Posterior vena cava (tissue), 2 donors: ENCODE measurements around the gene CPA5. TPM values are rescaled to one million over a fixed set of nuclear protein-coding genes. Genes with fewer than 3 reads are reported as not detected.
"Not testable (repeated sequence)": the region's sequence is repeated elsewhere in the genome, so short reads cannot be mapped to it uniquely, and the experiment has no call there.

ENCODE experiments used
- DNase-seq: peaks from one replicate; pipeline ENCODE4 v3.0.0-alpha.2; 2020; ENCODE audit warnings: low spot score
- intact Hi-C, 2 donors: fragments of 100-400 bp; cut with DNase I; formaldehyde crosslinking; loops; one replicate each; pipeline versions ENCODE4 v1.14.1 to v1.14.2; 2022 to 2023
- total RNA-seq, 2 donors: library from RNA; stranded (reverse); fragmentation: NEBNext Ultra II Directional; extraction: Animal tissue kit (Norgen Biotek cat#: 25700); gene quantifications; one replicate each; pipeline ENCODE4 v1.2.1, GENCODE V29; 2021
- donor health status: DM: yes; HTN: yes; CAD: no.
- donor health status: DM: yes; HTN: yes; CAD: no.

Gene CPA5
- total RNA-seq, 2 donors from 2014 or later: not detected

DNA sequence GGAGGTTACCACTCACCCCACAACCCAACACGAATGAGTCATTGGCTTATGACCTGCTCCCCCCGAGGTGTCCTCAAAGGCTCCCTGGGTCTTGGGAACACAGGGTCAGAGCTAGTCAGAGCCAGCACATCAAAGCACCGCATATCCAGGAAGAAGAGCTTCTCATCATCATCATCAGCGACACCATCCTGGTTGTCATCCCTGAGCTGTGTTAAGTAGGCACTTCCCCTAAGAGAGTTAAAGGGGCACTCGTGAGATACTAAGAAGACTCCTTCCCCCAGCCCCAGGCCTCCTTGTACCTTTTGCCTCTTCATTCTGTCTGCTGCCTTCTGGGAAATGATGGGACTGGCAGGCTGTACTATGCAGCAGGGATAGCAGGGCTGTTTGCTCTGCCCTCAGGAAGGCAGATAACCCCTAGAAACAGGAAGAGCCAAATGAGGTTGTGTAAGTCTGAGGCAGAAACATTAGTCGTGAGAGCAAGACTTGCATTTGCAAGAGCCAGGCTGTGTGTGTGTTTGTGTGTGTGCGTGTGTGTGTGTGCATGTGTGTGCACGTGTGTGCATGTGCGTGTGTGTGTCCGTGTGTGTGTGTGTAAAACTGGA lies 24.6 kb downstream of the CPA5 start:
- DNase-seq: peak; percentile 78
- intact Hi-C loops: no loop called here

GRCh38 chr7:130369831-130370550 lies 25.4 kb downstream of the CPA5 start:
- intact Hi-C loops: no loop called here
- DNase-seq: no peak

DNA sequence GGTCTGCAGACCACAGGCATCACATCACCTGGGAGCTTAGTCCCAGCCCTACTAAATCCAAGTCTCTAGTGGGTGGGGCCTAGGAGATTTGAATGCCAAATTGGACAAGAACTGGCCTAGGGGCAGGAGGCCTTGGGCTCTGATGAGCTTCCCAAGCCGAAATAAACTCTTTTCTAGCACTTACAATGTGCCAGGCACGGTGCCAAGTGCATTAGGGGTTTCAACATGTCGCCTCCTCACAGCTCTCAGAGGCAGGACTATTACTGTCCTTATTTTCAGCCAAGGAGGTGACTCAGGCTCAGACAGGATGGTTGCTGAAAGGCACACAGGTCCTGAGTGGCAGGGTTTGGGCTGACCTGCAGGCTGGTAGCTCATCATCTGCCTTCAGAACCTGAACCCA lies 26.4 kb downstream of the CPA5 start:
- intact Hi-C loops: no loop called here
- peak; percentile 92 for DNase-seq

DNA sequence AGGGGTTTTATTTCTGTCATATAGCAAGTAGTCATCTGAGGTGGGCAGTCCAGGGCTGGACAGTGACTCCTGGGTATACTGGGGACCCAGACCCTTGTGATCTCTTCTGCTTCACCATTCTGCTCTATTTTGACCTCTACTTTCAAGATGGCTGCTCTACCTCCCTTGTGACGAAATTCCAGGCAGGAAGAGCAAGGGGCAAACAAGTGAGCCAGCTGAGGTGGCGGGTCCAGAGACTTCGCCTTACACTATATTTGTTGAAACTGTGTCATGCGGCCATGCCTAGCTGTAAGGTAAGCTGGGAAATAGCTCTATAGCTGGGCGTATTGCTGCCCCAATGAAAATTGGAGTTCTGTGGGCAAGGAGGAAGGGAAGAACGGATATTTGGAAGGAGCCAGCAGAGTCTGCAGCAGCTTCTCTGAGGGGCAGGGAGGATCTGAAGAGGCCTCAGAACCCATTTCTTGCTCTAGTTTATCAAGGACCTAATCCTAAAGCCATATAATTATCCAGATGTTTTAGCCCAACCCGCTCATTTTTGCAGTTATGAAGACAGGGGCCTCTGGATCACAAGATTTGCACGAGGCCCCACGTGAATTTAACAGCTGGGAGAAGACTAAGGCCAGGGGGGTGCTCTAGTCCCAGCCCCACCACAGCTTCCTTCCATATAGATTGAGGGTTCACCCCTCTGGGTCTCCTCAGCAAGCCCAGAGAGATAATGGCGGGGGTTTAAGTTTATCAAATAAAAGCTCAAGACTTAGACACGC lies 28.0 kb downstream of the CPA5 start:
- DNase-seq: peak; percentile 23
- intact Hi-C loops: no loop called here

GRCh38 chr7:130374507-130374906 lies 29.9 kb downstream of the CPA5 start:
- DNase-seq: peak; percentile 56
- intact Hi-C loops: no loop called here

GRCh38 chr7:130376461-130376860 lies 31.8 kb downstream of the CPA5 start:
- intact Hi-C loops, DNase-seq: not testable (repeated sequence)

- peak; percentile 68 for DNase-seq
- intact Hi-C loops: no loop called here
Measured at GRCh38 chr7:130377178-130377577, 32.6 kb downstream of the CPA5 start.

- DNase-seq: peak; percentile 56
- intact Hi-C loops: no loop called here
Measured at GRCh38 chr7:130379019-130379418, 34.4 kb downstream of the CPA5 start.

GRCh38 chr7:130379532-130379920 lies 34.9 kb downstream of the CPA5 start:
- intact Hi-C loops: no loop called here
- peak; percentile 77 for DNase-seq

- DNase-seq: peak; percentile 67
- intact Hi-C loops: no loop called here
Measured at GRCh38 chr7:130379921-130380860, 35.6 kb downstream of the CPA5 start, which contains the start of gene CPA1. Gene CPA1 (plus strand): TSS chr7:130380494. CDS start chr7:130380521, 27 bp downstream.

- DNase-seq: peak; percentile 30
- intact Hi-C loops: no loop called here
Measured at GRCh38 chr7:130380861-130381455, 36.3 kb downstream of the CPA5 start.

GRCh38 chr7:130381468-130382312 lies 37.1 kb downstream of the CPA5 start:
- intact Hi-C loops: no loop called here
- DNase-seq: peak; percentile 71

DNA sequence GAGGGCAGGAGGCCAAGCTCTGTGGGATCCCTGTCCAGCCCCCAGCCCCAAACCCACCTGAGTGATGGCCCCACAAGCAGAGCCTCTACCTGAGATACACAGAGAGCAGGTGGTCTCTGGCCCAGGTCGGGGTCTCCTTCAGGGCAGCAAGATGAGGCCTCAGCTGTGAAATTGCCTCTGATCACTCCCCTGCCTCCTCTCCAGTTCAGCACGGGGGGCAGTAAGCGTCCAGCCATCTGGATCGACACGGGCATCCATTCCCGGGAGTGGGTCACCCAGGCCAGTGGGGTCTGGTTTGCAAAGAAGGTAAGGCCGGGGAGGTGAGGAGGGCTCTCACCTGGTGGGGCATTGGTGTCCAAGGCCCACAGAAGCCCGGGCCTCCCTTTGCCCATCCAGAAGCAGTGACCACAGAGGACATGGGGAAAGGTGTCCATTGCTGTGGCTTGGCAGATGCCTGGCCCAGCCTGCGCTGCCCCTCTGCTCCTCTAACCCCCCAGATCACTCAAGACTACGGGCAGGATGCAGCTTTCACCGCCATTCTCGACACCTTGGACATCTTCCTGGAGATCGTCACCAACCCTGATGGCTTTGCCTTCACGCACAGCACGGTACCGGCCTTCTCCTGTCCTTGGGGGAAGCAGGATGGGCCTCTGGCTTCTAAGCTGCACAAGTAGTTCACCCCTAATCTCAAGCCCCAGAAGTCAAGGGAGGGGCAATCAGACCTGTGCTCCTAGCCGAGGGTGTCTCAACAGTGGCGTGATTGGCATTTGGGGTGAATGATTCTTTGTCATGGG lies 38.8 kb downstream of the CPA5 start:
- intact Hi-C loops: no loop called here
- peak; percentile 60 for DNase-seq

GRCh38 chr7:130384371-130384801 lies 39.8 kb downstream of the CPA5 start:
- DNase-seq: peak; percentile 59
- intact Hi-C loops: no loop called here

DNA sequence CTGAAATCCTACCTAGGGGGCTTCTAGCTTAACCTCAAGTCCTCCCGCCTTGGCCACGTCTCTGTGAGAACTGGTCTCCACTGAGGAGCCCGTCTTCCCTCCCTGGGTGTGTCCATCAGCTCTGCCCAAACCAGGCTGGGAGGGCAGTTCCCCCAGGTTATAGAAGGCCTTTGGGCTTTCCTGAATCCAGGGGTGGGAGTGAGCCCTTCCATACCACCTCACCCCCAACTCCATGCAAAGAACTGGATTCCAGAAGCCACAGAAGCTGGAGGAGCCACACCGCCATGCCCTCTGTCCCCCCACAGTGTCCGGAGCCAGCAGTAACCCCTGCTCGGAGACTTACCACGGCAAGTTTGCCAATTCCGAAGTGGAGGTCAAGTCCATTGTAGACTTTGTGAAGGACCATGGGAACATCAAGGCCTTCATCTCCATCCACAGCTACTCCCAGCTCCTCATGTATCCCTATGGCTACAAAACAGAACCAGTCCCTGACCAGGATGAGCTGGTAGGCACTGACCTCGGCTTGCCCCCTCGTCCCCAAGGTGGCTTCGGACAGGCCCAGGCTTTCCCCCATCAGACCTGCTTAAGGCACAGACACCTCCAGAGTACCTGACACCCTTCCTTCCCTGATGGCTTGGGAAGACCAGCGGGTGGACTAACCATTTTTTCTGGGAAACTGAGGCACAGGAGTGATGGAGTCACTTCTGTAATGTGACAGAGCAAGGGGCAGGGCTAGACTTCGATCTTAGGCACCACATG lies 40.4 kb downstream of the CPA5 start:
- DNase-seq: peak; percentile 35
- intact Hi-C loops: no loop called here

DNA sequence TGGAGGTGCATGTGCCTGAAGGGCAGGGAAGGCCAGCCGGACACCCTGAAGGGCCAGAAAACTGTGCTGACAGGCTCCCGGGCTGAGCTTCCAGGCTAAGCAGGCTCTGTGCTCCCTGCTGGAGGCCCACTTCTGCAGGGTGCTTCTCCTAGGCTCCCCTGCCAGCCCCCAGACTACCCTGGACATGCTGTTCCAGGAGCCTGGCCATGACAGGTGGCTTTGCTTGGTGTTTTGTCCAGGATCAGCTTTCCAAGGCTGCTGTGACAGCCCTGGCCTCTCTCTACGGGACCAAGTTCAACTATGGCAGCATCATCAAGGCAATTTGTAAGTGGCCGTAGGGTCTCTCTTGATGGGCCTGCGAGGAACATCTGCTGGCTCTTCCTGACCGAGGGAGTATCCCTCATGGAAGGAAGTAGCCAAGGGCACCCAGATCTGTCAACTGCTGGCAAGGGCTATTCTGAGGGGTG lies 41.0 kb downstream of the CPA5 start:
- peak; percentile 60 for DNase-seq
- intact Hi-C loops: no loop called here
